ENCODE measurements around the gene C11orf16.

- TF ChIP-seq, protein P1, sequence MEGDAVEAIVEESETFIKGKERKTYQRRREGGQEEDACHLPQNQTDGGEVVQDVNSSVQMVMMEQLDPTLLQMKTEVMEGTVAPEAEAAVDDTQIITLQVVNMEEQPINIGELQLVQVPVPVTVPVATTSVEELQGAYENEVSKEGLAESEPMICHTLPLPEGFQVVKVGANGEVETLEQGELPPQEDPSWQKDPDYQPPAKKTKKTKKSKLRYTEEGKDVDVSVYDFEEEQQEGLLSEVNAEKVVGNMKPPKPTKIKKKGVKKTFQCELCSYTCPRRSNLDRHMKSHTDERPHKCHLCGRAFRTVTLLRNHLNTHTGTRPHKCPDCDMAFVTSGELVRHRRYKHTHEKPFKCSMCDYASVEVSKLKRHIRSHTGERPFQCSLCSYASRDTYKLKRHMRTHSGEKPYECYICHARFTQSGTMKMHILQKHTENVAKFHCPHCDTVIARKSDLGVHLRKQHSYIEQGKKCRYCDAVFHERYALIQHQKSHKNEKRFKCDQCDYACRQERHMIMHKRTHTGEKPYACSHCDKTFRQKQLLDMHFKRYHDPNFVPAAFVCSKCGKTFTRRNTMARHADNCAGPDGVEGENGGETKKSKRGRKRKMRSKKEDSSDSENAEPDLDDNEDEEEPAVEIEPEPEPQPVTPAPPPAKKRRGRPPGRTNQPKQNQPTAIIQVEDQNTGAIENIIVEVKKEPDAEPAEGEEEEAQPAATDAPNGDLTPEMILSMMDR (IDR thresholded peaks at IDR 0.05): no peak
- no peak for TF ChIP-seq POLR2A (IDR thresholded peaks at IDR 0.05)
- TF ChIP-seq POLR2AphosphoS5 (IDR thresholded peaks at IDR 0.05): no peak
Measured at GRCh38 chr11:8934742-8935488, 2.2 kb upstream of the C11orf16 start.
